H1 (cell line): ENCODE measurements around the gene DES. TPM values are rescaled to one million over a fixed set of nuclear protein-coding genes. Genes with fewer than 3 reads are reported as not detected.

Source experiments
- EP300 ChIP-seq, 2 experiments: IDR thresholded peaks; 1 replicate in 1 of 2; 2 replicates in 1 of 2; pipeline ENCODE4 v1.6.1; 2011 to 2012; ENCODE audit warnings: low read depth in 2 of 2, low read length in 2 of 2, mild to moderate bottlenecking in 2 of 2, borderline replicate concordance in 1 of 2, inconsistent platforms in 1 of 2, moderate library complexity in 1 of 2
- FOSL1 ChIP-seq: IDR thresholded peaks from 2 replicates; pipeline ENCODE4 v1.6.1; 2011; ENCODE audit warnings: mild to moderate bottlenecking, low read depth, low read length, moderate library complexity; ENCODE audit not compliant: insufficient read depth
- SP4 ChIP-seq: IDR thresholded peaks from 2 replicates; pipeline ENCODE4 v1.6.1; 2012; ENCODE audit warnings: low read length, inconsistent platforms
- TCF12 ChIP-seq: IDR thresholded peaks from 2 replicates; pipeline ENCODE4 v1.6.1; 2011; ENCODE audit warnings: low read depth, mild to moderate bottlenecking, low read length
- polyA plus RNA-seq, 7 experiments: library from polyadenylated mRNA; depleted of rRNA in 3 of 7; stranded (reverse) in 5 of 7; unstranded in 2 of 7; fragments of >200 nt in 5 of 7; fragments of 200-250 nt in 2 of 7; gene quantifications; 1 replicate in 5 of 7; 2 replicates in 1 of 7; 4 replicates in 1 of 7; pipeline versions ENCODE4 v1.2.1 to v1.2.3, GENCODE V29; 2011 to 2013; ENCODE audit warnings: missing spikeins in 2 of 7, mixed read lengths in 2 of 7
- total RNA-seq: library from RNA; stranded (reverse); fragmentation: NEBNext Ultra II Directional; extraction: Animal tissue kit (Norgen Biotek cat#: 25700); gene quantifications from 2 replicates; pipeline ENCODE4 v1.2.1, GENCODE V29; 2021
- TF ChIP-seq, protein P1 (sequence below): IDR thresholded peaks from 2 replicates; pipeline ENCODE4 v1.6.1; 2012; ENCODE audit warnings: inconsistent platforms
- TF ChIP-seq, protein P2 (sequence below): IDR thresholded peaks from 2 replicates; pipeline ENCODE4 v1.6.1; 2011; ENCODE audit warnings: low read depth, mild to moderate bottlenecking, low read length; ENCODE audit not compliant: insufficient read depth

DES gene
- total and polyA plus RNA-seq, 2 of the 8 experiments (the other 6 are each of a cell fraction or from before 2014, with no cell fraction given), result 1.8 to 4.3 TPM

DNA sequence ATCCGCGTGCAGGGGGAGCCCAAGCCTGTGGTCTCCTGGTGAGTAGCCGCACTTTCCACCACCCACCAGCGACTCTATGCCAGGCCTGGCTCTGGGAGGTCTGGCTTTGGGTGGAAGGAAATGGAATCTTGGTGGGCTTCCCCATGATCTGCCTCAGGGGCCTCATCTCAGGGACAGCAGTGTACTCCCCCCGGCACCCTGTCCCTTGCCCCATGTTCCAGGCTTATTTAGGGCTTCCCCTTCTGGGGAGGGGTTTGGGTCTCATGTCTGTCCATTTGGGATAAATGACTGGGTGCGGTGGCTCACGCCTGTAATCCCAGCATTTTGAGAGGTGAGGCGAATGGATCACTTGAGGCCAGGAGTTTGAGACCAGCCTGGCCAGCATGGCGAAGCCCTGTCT, 44.2 kb downstream of the DES start (continued):
- TF ChIP-seq FOSL1, result no peak
- TF ChIP-seq TCF12, result no peak
- TF ChIP-seq, protein P1, sequence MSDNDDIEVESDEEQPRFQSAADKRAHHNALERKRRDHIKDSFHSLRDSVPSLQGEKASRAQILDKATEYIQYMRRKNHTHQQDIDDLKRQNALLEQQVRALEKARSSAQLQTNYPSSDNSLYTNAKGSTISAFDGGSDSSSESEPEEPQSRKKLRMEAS, result no peak
- TF ChIP-seq EP300 (IDR thresholded peaks at IDR 0.05; ENCODE audit: borderline replicate concordance in 1 of 2, low read depth in 2 of 2, low read length in 2 of 2), result no peak
- TF ChIP-seq SP4, result no peak
- TF ChIP-seq, protein P2, sequence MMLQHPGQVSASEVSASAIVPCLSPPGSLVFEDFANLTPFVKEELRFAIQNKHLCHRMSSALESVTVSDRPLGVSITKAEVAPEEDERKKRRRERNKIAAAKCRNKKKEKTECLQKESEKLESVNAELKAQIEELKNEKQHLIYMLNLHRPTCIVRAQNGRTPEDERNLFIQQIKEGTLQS, result no peak
